Keratinocyte (primary cell): ENCODE data around the gene SMAD3. TPM values are rescaled to one million over a fixed set of nuclear protein-coding genes. Genes with fewer than 3 reads are reported as not detected.

Source experiments
- DNase-seq: peaks from one replicate; pipeline ENCODE4 v3.0.0-alpha.2; 2011; ENCODE audit warnings: low read depth, missing footprints, low spot score
- FAIRE-seq: peaks from 2 replicates; lab custom pipeline; 2011; peaks lifted over from hg19 to GRCh38; lab: Jason Lieb, UNC
- H2AFZ ChIP-seq: 2 replicates; pipeline ENCODE4 v1.6.0; 2012; ENCODE audit warnings: low read length, control low read depth, inconsistent platforms; ENCODE audit not compliant: control insufficient read depth
- H3K27ac ChIP-seq: 2 replicates; pipeline ENCODE4 v1.5.1; 2011; ENCODE audit warnings: low read length; ENCODE audit not compliant: control insufficient read depth, insufficient read depth
- H3K27me3 ChIP-seq: 3 replicates; pipeline ENCODE4 v1.6.0; 2011; ENCODE audit warnings: low read length; ENCODE audit not compliant: control insufficient read depth, insufficient read depth; ENCODE audit errors: extremely low read depth
- H3K36me3 ChIP-seq, 2 experiments: 2 replicates in 1 of 2; 3 replicates in 1 of 2; pipeline ENCODE4 v1.5.1; 2011; ENCODE audit warnings: low read length in 2 of 2, mild to moderate bottlenecking in 1 of 2; ENCODE audit not compliant: control insufficient read depth in 2 of 2, insufficient read depth in 2 of 2; ENCODE audit errors: extremely low read depth in 1 of 2
- H3K4me1 ChIP-seq: 3 replicates; pipeline ENCODE4 v1.5.1; 2011; ENCODE audit warnings: low read length; ENCODE audit not compliant: control insufficient read depth, insufficient read depth; ENCODE audit errors: extremely low read depth
- H3K4me2 ChIP-seq: 3 replicates; pipeline ENCODE4 v1.6.0; 2011; ENCODE audit warnings: low read depth, low read length; ENCODE audit not compliant: control insufficient read depth, insufficient read depth; ENCODE audit errors: extremely low read depth
- H3K4me3 ChIP-seq, 3 experiments: fragments of 200-600 bp in 1 of 3; sonication (generic) in 1 of 3; 2 replicates in 2 of 3; 3 replicates in 1 of 3; pipeline ENCODE4 v1.5.1; 2011 to 2016; ENCODE audit warnings: low read length in 3 of 3, mild to moderate bottlenecking in 3 of 3, control low read depth in 2 of 3, inconsistent platforms in 1 of 3, low read depth in 1 of 3, mixed read lengths in 1 of 3, mixed run types in 1 of 3, moderate library complexity in 1 of 3; ENCODE audit not compliant: control insufficient read depth in 2 of 3, insufficient read depth in 2 of 3; ENCODE audit errors: extremely low read depth in 1 of 3
- H3K79me2 ChIP-seq: 2 replicates; pipeline ENCODE4 v1.6.0; 2012; ENCODE audit warnings: low read length; ENCODE audit not compliant: control insufficient read depth, insufficient read depth
- H3K9ac ChIP-seq: 3 replicates; pipeline ENCODE4 v1.6.0; 2011; ENCODE audit warnings: low read length; ENCODE audit not compliant: control insufficient read depth, insufficient read depth; ENCODE audit errors: extremely low read depth
- H3K9me1 ChIP-seq: 3 replicates; pipeline ENCODE4 v1.6.0; 2011; ENCODE audit warnings: low read length; ENCODE audit not compliant: control insufficient read depth, insufficient read depth; ENCODE audit errors: extremely low read depth
- H3K9me3 ChIP-seq: 2 replicates; pipeline ENCODE4 v1.5.1; 2012; ENCODE audit warnings: low read depth, low read length; ENCODE audit not compliant: control insufficient read depth
- H4K20me1 ChIP-seq: 3 replicates; pipeline ENCODE4 v1.6.0; 2011; ENCODE audit warnings: low read length; ENCODE audit not compliant: control insufficient read depth, insufficient read depth; ENCODE audit errors: extremely low read depth
- CTCF ChIP-seq, 3 experiments: IDR thresholded peaks in 1 of 3; conservative IDR thresholded peaks in 1 of 3; optimal IDR thresholded peaks in 1 of 3; 2 replicates in 2 of 3; 3 replicates in 1 of 3; pipeline versions ENCODE3 to v1.5.1; 2011; ENCODE audit warnings: low read length in 3 of 3, mild to moderate bottlenecking in 3 of 3, moderate library complexity in 2 of 3, control low read depth in 1 of 3, inconsistent platforms in 1 of 3; ENCODE audit not compliant: insufficient read depth in 2 of 3; ENCODE audit errors: extremely low read depth in 1 of 3
- EZH2 ChIP-seq: IDR thresholded peaks from one replicate; pipeline ENCODE4 v1.6.1; 2012; ENCODE audit warnings: inconsistent platforms, mild to moderate bottlenecking, low read length, moderate library complexity
- dilution Hi-C: fragments of 300-500 bp; cut with MboI; formaldehyde crosslinking; loops from one replicate; pipeline ENCODE4 v1.7.0; 2020; ENCODE audit warnings: low sequenced_read_pairs; ENCODE audit not compliant: extremely low pct_ligation_motif_present
- polyA plus RNA-seq, 5 experiments: library from polyadenylated mRNA; depleted of rRNA in 3 of 5; stranded (reverse) in 3 of 5; stranded (forward) in 1 of 5; unstranded in 1 of 5; fragments of >200 nt; gene quantifications; 1 replicate in 1 of 5; 2 replicates in 3 of 5; 3 replicates in 1 of 5; pipeline versions ENCODE4 v1.2.1 to v1.2.3, GENCODE V29; 2011 to 2012; ENCODE audit warnings: missing spikeins in 2 of 5, low read depth in 1 of 5, low replicate concordance in 1 of 5

SMAD3 gene
- polyA plus RNA-seq, 1 donor (not counting 4 experiments of a cell fraction or from before 2014, with no cell fraction given), result 33.7 TPM

DNA sequence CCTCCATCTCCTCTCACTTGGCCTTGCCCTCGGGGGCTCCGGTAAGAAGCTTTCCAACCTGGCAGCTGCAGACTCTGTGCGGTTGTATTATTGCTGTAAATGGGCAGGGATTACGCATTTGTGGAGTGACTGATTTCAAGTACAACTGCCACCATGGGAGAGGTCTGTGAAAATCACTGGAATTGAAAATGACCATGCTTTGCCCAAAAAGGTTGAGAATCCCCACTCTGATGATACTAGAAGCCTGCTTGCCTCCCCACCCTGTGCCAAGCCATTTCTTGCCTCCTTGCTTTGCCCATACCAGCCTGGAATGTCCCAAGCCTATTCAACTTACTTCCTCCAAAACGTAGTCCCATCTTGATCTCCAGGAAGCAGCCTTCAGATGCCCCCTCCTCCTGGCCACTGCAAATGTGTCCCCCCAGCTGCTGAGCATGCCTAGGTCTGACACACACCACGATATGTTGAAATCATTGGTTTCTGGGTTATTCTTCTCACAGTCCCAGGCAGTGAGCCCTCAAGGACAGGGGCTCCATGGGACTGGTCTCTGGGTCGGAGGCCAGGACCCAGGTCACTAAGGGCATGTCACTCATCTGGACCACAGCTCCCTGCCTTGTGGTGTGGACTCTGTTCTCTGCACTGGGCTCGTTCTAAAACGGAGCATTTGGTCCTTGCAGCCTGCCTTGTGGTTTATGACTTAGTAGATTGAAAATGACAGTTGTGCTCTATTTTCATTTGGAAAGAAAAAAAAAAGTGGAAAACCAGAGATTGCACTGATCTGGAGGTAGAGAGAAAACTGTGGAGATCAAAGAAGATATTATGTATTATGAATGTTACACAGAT, 42.9 kb downstream of the SMAD3 start:
- Histone ChIP-seq H3K79me2 (peaks cover 64% of the 10 kb centered on the region), H3K9me1 (peaks cover 2% of the 10 kb centered on the region), H3K4me3 (no peak overlapping the region), H3K27ac (peak overlapping the region; percentile 88), H3K9me3 (peaks cover 2% of the 10 kb centered on the region), H3K36me3 (peaks cover 9 to 16% of the 10 kb centered on the region in 2 experiments), H4K20me1 (no peaks in the 10 kb centered on the region), H3K9ac (peak overlapping the region; percentile 76), H2AFZ (no peak overlapping the region), H3K27me3 (no peaks in the 10 kb centered on the region), H3K4me2 (peak overlapping the region; percentile 46), H3K4me1 (peaks cover 55% of the 10 kb centered on the region)
- dilution Hi-C loops, result no loop called here
- DNase-seq (no peak), FAIRE-seq (no peak)
- no peak for TF ChIP-seq EZH2
- TF ChIP-seq CTCF (optimal IDR thresholded peaks at IDR 0.05 in 1 of 3, IDR thresholded peaks at IDR 0.05 in 1 of 3, conservative IDR thresholded peaks at IDR 0.05 in 1 of 3; ENCODE audit: extremely low read depth in 1 of 3, insufficient read depth in 2 of 3, low read length in 3 of 3), result no peak

GRCh38 chr15:67109141-67110034, 44.0 kb downstream of the SMAD3 start:
- Histone ChIP-seq H3K4me1 (peaks cover 45% of the 10 kb centered on the region), H3K9me1 (peaks cover 2% of the 10 kb centered on the region), H3K27ac (peak overlapping the region; percentile 88), H3K27me3 (no peaks in the 10 kb centered on the region), H3K4me2 (no peak overlapping the region), H2AFZ (no peak overlapping the region), H4K20me1 (no peaks in the 10 kb centered on the region), H3K9ac (no peak overlapping the region), H3K9me3 (peaks cover 2% of the 10 kb centered on the region), H3K4me3 (no peak overlapping the region), H3K79me2 (peaks cover 64% of the 10 kb centered on the region), H3K36me3 (peaks cover 4 to 24% of the 10 kb centered on the region in 2 experiments)
- DNase-seq (no peak), FAIRE-seq (no peak)
- no peak for TF ChIP-seq EZH2
- TF ChIP-seq CTCF (optimal IDR thresholded peaks at IDR 0.05 in 1 of 3, IDR thresholded peaks at IDR 0.05 in 1 of 3, conservative IDR thresholded peaks at IDR 0.05 in 1 of 3; ENCODE audit: extremely low read depth in 1 of 3, insufficient read depth in 2 of 3, low read length in 3 of 3), result no peak
- dilution Hi-C loops, result no loop called here
